Measurements from ENCODE around the gene RSPH1.

Gene RSPH1

DNA sequence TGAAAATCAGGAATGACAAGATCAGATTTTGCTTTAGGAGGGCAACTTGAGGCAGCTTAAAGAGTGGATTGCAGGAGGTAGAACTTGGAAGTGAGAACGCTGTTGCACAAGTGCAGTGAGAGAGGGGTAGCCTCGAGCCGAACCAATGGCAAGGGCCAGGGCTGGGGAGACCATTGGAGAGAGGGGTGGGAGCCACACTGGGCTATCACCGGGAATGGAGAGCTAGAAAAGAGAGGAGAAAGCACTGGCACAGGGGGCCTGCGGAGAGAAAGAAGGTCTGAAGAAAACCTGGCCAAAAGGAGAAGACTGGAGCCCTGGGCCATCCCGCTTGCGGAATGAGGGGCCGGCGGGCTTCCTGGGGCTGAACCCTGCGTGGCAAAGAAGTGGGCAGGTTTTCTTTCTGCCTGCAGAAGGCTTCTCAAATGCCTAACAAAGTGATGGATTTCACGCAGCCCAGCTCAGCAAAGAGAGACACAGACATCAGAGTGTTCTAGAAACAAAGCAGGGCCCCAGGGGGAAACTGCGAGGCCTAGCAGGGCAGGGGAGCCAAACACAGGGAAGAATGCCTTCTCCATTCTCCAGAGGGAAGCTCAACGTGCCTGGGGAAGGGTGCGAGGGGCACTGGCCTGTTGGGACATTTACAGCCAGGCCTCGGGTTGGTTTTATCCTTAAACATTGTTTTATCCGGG lies 16.5 kb upstream of the RSPH1 start:
- no peak for DNase-seq

DNA sequence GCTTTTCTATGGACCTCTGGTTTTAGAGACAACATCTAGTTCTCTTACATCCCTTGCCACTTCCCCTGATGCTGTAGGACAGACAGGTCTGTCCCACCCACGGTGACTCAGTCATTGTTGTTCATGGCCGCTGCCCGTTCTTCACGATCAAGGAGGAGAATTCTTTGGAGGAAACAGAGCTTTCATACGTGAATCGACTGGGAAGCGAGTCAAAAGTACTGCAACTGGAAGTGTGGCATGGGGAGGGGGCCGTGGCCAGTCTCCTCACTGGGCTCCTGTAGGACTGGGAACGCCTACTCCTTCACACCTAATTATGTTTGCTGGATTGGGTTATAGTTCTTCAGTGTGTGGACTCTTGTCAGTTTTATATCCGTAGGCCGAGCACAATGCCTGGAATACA lies 13.2 kb upstream of the RSPH1 start:
- no peak for DNase-seq

- DNase-seq = no peak
These were observed 12.3 kb upstream of the RSPH1 start for GRCh38 chr21:42508371-42508770.

DNA sequence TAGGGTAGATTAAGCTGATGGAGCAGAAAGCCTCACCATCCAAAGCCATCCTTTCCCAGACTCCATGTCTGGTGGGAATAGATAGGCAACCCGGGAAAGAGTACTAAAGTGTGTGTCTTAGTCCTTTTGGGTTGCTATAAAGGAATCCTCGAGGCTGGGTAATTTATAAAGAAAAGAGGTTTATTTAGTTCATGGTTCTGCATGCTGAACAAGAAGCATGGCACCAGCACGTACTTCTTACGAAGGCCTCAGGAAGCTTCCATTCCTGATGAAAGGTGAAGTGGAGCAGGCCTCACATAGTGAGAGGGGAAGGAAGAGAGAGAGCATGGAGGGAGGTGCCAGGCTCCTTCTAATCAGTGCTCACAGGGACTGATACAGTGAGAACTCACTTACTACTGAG lies 11.4 kb upstream of the RSPH1 start:
- DNase-seq = no peak

DNA sequence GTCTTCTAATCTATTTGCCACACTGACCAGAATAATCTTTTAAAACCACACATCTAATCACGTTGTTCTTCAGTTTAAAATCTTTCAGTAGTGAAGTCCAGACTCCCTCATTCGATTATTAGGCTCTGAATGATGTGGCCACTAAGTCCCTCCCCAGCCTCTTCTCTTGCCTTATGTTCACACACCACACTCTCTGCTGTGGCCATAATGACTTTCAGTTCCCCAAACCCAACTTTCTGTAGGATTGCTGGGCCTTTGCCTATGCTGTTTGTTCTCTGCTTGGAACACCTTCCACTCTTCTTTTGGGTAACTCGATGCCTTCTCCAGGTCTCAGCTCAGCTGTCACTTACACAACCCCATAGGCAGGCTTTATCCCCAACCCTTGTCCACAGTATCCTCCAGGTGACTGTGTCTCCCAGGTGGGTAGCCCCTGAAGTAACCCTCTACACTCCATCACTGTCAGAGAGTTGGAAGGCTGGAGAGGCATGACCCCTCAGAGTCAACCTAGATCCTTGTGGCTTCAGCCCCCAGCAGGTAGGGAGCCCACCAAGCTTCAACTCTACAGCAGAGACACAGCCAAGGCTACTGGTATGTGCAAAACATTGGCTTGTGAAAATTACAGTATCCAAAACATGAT lies 9.2 kb upstream of the RSPH1 start:
- no peak for DNase-seq

DNA sequence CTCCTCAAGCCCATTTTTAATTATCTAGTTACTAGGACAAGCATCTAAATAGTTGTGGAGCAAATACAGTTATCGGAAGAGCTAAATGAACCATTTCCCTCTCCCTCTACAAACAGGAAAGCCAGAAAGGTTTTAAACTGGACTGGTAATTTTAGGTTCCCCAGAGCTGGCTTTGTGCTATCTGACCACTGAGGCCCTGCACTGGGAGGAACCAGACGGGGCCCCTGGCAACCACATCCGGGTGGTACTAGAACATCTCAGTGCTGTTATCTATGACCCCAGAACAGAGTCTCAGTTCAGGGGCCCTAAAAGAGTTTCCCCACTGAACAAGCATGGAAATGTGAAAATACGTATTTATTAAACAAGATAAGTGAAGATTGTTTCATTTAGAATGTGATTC lies 7.7 kb upstream of the RSPH1 start:
- no peak for DNase-seq

DNA sequence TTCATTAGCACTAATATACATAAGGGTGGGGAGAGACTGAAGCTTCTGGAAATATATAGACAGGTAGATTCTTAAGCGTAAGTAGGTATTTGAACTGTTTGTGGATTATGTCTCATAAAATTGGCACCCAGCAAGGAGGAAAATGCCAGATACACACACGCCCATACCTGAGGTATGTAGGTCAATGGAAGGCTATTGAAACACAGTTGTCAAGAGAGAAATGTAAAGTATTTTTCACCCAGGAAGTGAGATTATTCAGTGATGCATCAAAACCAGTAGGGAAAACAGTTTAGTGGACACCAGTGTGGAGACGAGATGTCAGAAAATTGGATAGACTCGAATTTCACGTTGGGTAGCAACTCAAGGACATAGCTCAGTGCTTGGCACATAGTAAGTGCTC lies 4.7 kb upstream of the RSPH1 start:
- DNase-seq = no peak

DNA sequence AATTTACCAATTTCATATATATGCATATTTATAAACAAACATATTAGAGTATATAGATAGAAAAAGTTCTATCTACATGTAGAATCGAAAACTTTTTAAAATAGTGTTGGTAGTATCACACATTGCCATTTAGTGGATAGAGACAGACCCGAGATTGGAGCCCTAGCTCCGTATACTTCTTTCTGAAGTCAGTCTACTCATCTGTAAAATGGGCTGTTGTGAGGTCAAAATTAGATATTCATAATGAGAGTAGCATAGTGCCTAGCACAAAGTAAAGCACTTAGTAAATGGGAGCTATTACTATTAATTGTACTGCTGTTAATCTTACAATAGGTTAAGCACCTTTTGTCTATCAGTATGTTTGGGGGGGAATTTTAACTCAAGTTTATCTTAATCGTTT lies 4.2 kb upstream of the RSPH1 start:
- DNase-seq = no peak

GRCh38 chr21:42499444-42500112 lies 3.6 kb upstream of the RSPH1 start:
- no peak for DNase-seq

- DNase-seq = no peak
These were observed 2.0 kb upstream of the RSPH1 start for GRCh38 chr21:42498012-42498411.

DNA sequence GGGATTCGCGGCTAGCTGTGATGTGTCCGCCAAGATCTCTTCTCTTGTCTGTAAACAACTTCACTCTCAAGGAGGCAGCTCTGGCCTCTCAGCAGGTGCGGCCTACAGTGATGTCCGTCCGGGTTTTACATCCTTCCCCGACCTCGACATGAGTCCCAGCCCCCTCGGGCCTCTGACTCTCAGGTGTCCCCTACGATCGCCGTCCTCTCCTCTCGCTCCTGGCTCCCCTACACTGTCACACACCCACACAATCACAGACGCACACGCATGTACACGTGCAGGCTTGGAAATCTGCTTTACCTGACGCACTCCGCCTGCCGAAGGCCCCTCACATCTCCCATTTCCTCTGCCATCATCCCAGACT lies 797 bp upstream of the RSPH1 start:
- no peak for DNase-seq

DNA sequence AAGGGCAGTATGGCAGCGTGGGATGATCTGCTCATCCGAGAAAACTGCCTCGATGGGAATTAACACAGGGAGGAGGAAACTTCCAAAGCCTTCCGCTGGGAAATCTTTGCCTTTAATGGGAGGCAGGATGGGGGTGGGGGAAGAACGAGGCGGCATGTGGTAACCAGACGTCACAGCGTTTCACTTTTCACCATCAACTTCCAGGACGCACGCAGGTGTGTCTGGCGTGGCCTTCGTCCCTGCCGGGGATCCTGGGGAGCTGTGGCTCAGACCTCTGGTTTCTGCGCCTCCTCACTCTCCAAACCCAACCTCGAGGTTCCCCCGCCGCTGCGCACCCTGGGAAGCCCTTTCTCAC lies 282 bp downstream of the RSPH1 start:
- DNase-seq = no peak

GRCh38 chr21:42495027-42495426 lies 997 bp downstream of the RSPH1 start:
- DNase-seq = no peak

DNA sequence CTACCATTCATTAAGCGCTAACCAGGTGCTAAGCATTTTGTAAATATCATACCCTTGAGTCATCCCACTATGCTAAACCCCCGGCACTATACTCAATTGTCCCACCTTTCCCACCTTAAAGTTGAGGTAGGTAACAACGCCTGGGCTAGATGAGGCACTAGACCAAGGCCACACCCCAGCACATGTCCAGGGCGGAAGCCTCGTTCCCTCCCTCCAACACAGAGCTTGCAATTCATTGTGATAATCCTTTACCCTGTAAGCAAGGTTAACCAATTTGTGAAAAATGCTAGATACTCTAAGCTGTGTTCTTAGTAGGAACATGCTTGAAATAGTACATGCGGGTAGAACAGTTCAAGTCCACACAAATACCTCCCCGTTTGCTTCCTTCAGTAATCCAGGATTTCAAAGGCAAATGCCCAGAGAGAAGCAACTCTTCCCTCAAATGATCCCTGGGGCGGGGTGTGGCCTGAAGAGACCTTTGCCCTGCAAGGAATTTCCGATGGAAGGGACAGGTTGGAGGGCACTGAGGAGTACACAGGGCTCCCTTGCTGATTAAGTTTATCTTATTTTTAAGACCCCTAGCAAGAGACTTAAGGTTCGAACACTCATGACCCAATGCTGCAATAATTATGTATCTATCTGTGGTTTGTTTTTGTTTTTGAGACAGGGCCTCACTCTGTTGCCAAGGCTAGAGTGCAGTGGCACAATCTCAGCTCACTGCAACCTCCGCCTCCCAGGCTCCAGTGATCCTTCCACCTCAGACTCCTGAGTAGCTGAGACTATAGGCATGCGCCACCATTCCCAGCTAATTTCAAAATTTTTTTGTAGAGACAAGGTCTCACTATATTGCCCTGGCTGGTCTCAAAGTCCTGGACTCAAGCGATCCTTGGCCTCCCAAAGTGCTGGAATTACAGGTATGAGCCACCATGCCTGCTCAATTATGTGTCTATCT lies 2.6 kb downstream of the RSPH1 start:
- DNase-seq = no peak

DNA sequence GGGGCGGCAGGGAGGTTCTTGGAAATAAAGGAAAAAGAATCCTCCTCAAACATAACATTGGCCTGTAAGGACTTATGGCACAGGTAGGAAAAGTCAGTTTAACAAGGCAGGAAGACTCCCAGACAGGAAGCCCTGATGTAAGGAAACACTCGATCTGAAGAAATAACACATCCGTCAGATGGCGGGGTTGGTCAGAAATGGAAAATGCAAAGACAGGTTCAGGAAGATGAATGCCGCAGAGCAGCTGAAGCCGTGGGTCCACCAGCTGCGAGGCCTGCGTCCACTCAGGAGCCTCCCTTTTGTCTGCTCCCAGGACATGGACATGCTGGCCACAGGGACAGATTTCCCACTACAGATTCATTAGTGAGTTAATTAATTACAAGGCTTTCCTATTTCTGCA lies 3.8 kb downstream of the RSPH1 start:
- DNase-seq = no peak

- DNase-seq = no peak
These were observed 4.7 kb downstream of the RSPH1 start for GRCh38 chr21:42491328-42491727.

DNA sequence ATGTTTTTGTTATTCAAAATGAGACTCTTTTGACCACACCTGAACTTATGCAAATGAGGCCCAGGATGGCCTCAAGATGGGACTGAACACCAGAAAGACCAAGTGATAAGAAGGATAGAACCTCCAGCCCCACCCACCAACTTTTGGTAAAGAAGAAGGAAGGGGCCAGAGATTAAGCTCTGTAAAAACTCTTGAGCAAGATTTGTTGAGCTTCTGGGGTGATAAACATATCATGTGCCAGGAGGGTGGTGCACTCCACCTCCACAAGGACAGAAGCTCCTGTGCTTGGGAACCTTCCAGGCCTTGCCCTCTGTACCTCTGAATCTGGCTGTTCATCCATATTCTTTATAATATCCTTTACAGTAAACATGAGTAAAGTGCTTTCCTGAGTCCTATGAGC lies 5.3 kb downstream of the RSPH1 start:
- no peak for DNase-seq

DNA sequence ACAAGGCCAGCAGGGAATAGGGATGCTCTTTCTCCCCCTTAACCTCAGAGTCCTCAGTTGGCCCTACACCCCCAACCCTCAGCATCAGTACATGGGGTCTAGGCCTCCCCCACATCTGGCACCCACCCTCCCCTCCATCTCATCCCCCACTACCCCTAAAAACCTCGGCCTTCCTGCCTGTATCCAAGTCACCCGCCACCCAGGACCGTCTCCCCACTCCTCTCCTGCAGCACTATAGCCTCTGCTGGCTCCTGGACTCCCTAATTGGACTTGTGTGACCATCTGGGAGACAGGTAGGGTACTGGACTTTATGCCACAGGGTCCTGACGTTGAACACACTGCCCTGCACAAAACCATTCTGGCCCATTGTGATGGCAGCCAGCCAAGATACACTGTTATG lies 6.0 kb downstream of the RSPH1 start:
- DNase-seq = no peak

DNA sequence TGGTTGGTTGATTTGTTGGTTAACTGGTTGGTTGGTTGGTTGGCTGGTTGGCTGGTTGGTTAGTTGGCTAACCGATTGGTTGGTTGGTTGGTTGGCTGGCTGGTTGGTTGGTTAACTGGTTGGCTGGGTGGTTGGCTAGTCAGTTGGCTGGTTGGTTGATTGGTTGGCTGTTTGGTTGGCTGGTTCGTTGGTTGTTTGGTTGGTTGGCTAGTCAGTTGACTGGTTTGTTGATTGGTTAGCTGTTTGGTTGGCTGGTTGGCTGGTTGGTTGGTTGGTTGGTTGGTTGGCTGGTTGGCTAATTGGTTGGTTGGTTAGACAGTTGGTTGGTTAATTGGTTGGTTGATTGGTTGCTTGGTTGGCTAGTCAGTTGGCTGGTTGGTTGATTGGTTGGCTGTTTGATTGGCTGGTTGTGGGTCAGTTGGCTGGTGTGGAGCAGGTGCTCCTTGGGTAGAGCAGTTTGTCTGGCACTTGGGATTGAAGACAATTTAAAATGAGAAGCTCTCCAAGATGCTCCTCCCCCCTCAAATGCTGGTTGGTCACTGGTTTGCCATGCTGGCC lies 6.9 kb downstream of the RSPH1 start:
- no peak for DNase-seq

GRCh38 chr21:42486531-42486930 lies 9.5 kb downstream of the RSPH1 start:
- DNase-seq = no peak

GRCh38 chr21:42486072-42486471 lies 10.0 kb downstream of the RSPH1 start:
- no peak for DNase-seq

GRCh38 chr21:42484966-42485365 lies 11.1 kb downstream of the RSPH1 start:
- DNase-seq = no peak

GRCh38 chr21:42481169-42481568 lies 14.9 kb downstream of the RSPH1 start:
- no peak for DNase-seq
